A549 (cell line): ENCODE results near the gene OVAAL. TPM values are rescaled to one million over a fixed set of nuclear protein-coding genes. Genes with fewer than 3 reads are reported as not detected.

Source experiments
- ATAC-seq, 2 experiments: fragments of 200-7000 bp in 1 of 2; fragments of >200 bp in 1 of 2; cut with Nextera tagmentation in 1 of 2; cut with Tn5 transposase in 1 of 2; 3 replicates each; pipeline versions ENCODE4 v1.8.0 to v1.9.1; 2018 to 2020; ENCODE audit warnings: mild to moderate bottlenecking in 1 of 2, moderate library complexity in 1 of 2
- CTCF ChIA-PET: fragments of 300-600 bp; sonication (Branson Sonifier 250); formaldehyde crosslinking; extraction: SDS; loops from one replicate; lab custom pipeline; 2021; ENCODE audit warnings: antibody characterized with exemption, inconsistent platforms; lab: Yijun Ruan, JAX
- POLR2A ChIA-PET: fragments of 350-600 bp; formaldehyde crosslinking; extraction: SDS; loops from one replicate; lab custom pipeline; 2021; ENCODE audit warnings: antibody characterized with exemption, inconsistent platforms; lab: Yijun Ruan, JAX
- DNase-seq, 2 experiments: peaks; one replicate each; pipeline versions ENCODE4 v3.0.0 to v3.0.0-alpha.2; 2011 to 2016; ENCODE audit warnings: low read depth in 1 of 2, low spot score in 1 of 2
- FAIRE-seq: peaks from 2 replicates; lab custom pipeline; 2011; peaks lifted over from hg19 to GRCh38; lab: Jason Lieb, UNC
- H3K27ac ChIP-seq, 2 experiments: fragments of >200 bp; sonication (Bioruptor Twin); formaldehyde crosslinking; 3 replicates each; pipeline ENCODE4 v1.5.1; 2016 to 2017
- H3K4me1 ChIP-seq: fragments of >200 bp; sonication (Bioruptor Twin); formaldehyde crosslinking; 3 replicates; pipeline ENCODE4 v1.6.1; 2016
- H3K4me2 ChIP-seq: fragments of >200 bp; sonication (Bioruptor Twin); formaldehyde crosslinking; 3 replicates; pipeline ENCODE4 v1.6.1; 2016
- H3K4me3 ChIP-seq: fragments of >200 bp; sonication (Bioruptor Twin); formaldehyde crosslinking; 3 replicates; pipeline ENCODE4 v1.5.1; 2016
- H3K9me3 ChIP-seq: fragments of >200 bp; sonication (Bioruptor Twin); formaldehyde crosslinking; 3 replicates; pipeline ENCODE4 v1.6.1; 2016
- ATOH8 ChIP-seq: fragments of 250-450 bp; sonication (Bioruptor Pico); IDR thresholded peaks from 2 replicates; pipeline ENCODE4 v1.5.0; 2020; ENCODE audit warnings: low read depth, mild to moderate bottlenecking, moderate library complexity
- BCL3 ChIP-seq: fragments of >200 bp; sonication (Bioruptor Twin); formaldehyde crosslinking; IDR thresholded peaks from 3 replicates; pipeline ENCODE4 v1.6.1; 2016
- BHLHE40 ChIP-seq: IDR thresholded peaks from 2 replicates; pipeline ENCODE4 v1.6.1; 2012; ENCODE audit warnings: low read depth, low read length, inconsistent platforms
- CBX2 ChIP-seq: fragments of 200-600 bp; sonication (generic); IDR thresholded peaks from 2 replicates; pipeline ENCODE4 v1.6.1; 2016; ENCODE audit warnings: low read depth, mild to moderate bottlenecking, borderline replicate concordance
- CEBPB ChIP-seq, 2 experiments: fragments of >200 bp in 1 of 2; sonication (Bioruptor Twin) in 1 of 2; formaldehyde crosslinking in 1 of 2; IDR thresholded peaks; 2 replicates each; pipeline ENCODE4 v1.6.1; 2012 to 2016
- CHD2 ChIP-seq: fragments of 150-350 bp; IDR thresholded peaks from 2 replicates; pipeline ENCODE4 v1.6.1; 2014; ENCODE audit warnings: low read length; ENCODE audit not compliant: partially characterized antibody
- CHD4 ChIP-seq: fragments of 200-600 bp; sonication (generic); IDR thresholded peaks from 2 replicates; pipeline ENCODE4 v1.6.1; 2016; ENCODE audit warnings: antibody characterized with exemption, mild to moderate bottlenecking, borderline replicate concordance
- CTCF ChIP-seq: fragments of >200 bp; sonication (Bioruptor Twin); formaldehyde crosslinking; IDR thresholded peaks from 3 replicates; pipeline ENCODE4 v1.5.1; 2016
- EHF ChIP-seq: fragments of 250-450 bp; sonication (Bioruptor Pico); IDR thresholded peaks from 2 replicates; pipeline ENCODE4 v1.5.0; 2020; ENCODE audit warnings: mild to moderate bottlenecking
- EHMT2 ChIP-seq: fragments of 200-600 bp; sonication (generic); IDR thresholded peaks from 2 replicates; pipeline ENCODE4 v1.6.1; 2016; ENCODE audit warnings: antibody characterized with exemption, low read depth, mild to moderate bottlenecking, moderate library complexity
- GATA3 ChIP-seq: IDR thresholded peaks from 2 replicates; pipeline ENCODE4 v1.6.1; 2012; ENCODE audit warnings: borderline replicate concordance
- HOXA7 ChIP-seq: fragments of 250-450 bp; sonication (Bioruptor Pico); IDR thresholded peaks from 2 replicates; pipeline ENCODE4 v1.5.0; 2020; ENCODE audit warnings: mild to moderate bottlenecking, moderate library complexity
- JUNB ChIP-seq: fragments of >200 bp; sonication (Bioruptor Twin); formaldehyde crosslinking; IDR thresholded peaks from 2 replicates; pipeline ENCODE4 v1.6.1; 2016
- MAFK ChIP-seq: fragments of 450-650 bp; IDR thresholded peaks from 2 replicates; pipeline ENCODE4 v1.6.1; 2014; ENCODE audit not compliant: partially characterized antibody
- MAZ ChIP-seq: fragments of 150-350 bp; IDR thresholded peaks from 2 replicates; pipeline ENCODE4 v1.6.1; 2014; ENCODE audit warnings: antibody characterized with exemption, low read depth, low read length, borderline replicate concordance
- PHF8 ChIP-seq: fragments of 200-600 bp; sonication (generic); IDR thresholded peaks from 2 replicates; pipeline ENCODE4 v1.6.1; 2016; ENCODE audit warnings: low read depth, mild to moderate bottlenecking, antibody characterized with exemption, moderate library complexity, borderline replicate concordance
- POLR2A ChIP-seq: IDR thresholded peaks from 2 replicates; pipeline ENCODE4 v1.6.1; 2012; ENCODE audit warnings: mild to moderate bottlenecking, low read length
- RAD21 ChIP-seq, 2 experiments: fragments of >200 bp in 1 of 2; sonication (Bioruptor Twin) in 1 of 2; formaldehyde crosslinking in 1 of 2; IDR thresholded peaks in 1 of 2; conservative IDR thresholded peaks in 1 of 2; 2 replicates in 1 of 2; 3 replicates in 1 of 2; pipeline ENCODE4 v1.6.1; 2012 to 2018; ENCODE audit warnings: inconsistent platforms in 1 of 2
- RCOR1 ChIP-seq: fragments of 150-350 bp; IDR thresholded peaks from 2 replicates; pipeline ENCODE4 v1.6.1; 2014; ENCODE audit warnings: antibody characterized with exemption, low read length, low read depth
- RFX5 ChIP-seq: fragments of 450-650 bp; IDR thresholded peaks from 2 replicates; pipeline ENCODE4 v1.7.1; 2014; ENCODE audit warnings: antibody characterized with exemption, mild to moderate bottlenecking, moderate library complexity
- SMC3 ChIP-seq: fragments of >200 bp; sonication (Bioruptor Twin); formaldehyde crosslinking; IDR thresholded peaks from 3 replicates; pipeline ENCODE4 v1.6.1; 2018; ENCODE audit warnings: inconsistent platforms
- SREBF2 ChIP-seq: fragments of 450-650 bp; IDR thresholded peaks from 2 replicates; pipeline ENCODE4 v1.6.1; 2014; ENCODE audit warnings: mild to moderate bottlenecking, moderate library complexity
- TFCP2L1 ChIP-seq: fragments of 250-450 bp; sonication (Bioruptor Pico); IDR thresholded peaks from 2 replicates; pipeline ENCODE4 v1.5.0; 2021; ENCODE audit warnings: mild to moderate bottlenecking
- USF2 ChIP-seq: fragments of 450-650 bp; IDR thresholded peaks from 2 replicates; pipeline ENCODE4 v1.6.1; 2014; ENCODE audit warnings: antibody characterized with exemption
- WGBS: methylation state at CpG from one replicate; pipeline ENCODE4 v1.1.6; 2017; ENCODE audit errors: missing lambda C conversion rate; 5-methylcytosine and 5-hydroxymethylcytosine counted together
- polyA plus RNA-seq, 4 experiments: library from polyadenylated mRNA; depleted of rRNA in 3 of 4; stranded (reverse); fragments of >200 nt; fragmentation: RNase III in 1 of 4; extraction: RNeasy Plus Mini Kit Qiagen cat#74134 plus additional on column Dnase treatment in 1 of 4; gene quantifications; 2 replicates in 3 of 4; 3 replicates in 1 of 4; pipeline ENCODE4 v1.2.3, GENCODE V29; 2011 to 2017

OVAAL gene
- polyA plus RNA-seq, 2 of the 4 experiments (the other 2 are of a cell fraction): 0.08 TPM; not detected in 1

GRCh38 chr1:180513531-180513930 lies 45.2 kb upstream of the OVAAL start:
- ATAC-seq (no peak), FAIRE-seq (no peak), DNase-seq (no peak)
- Histone ChIP-seq H3K27ac (no peak overlapping the region), H3K9me3 (no peaks in the 10 kb centered on the region), H3K4me2 (no peak overlapping the region), H3K4me3 (no peak overlapping the region), H3K4me1 (peaks cover 12% of the 10 kb centered on the region)
- 89% methylated on average over 6 of the region's 6 CpGs for WGBS
- ChIA-PET POLR2A (interaction anchor here (1.3 kb wide), 1 partner anchor 11 kb away, joined by 3 read pairs; the partner anchor contains the start of gene ACBD6), CTCF (interaction anchor here (1.0 to 10.9 kb wide), 3 partner anchors 9 to 489 kb away, joined by 3 to 145 read pairs (median 42); partner anchors contain the start of gene ACBD6)
- TF ChIP-seq EHF (CRISPR knock-in tag) (no peak), JUNB (no peak), POLR2A (no peak), MAFK (no peak)

GRCh38 chr1:180515364-180515763 lies 43.4 kb upstream of the OVAAL start:
- TF ChIP-seq SMC3: no peak
- TF ChIP-seq USF2: no peak
- no peak for TF ChIP-seq PHF8
- TF ChIP-seq BCL3: no peak
- no peak for TF ChIP-seq ATOH8
- TF ChIP-seq HOXA7 (CRISPR knock-in tag): no peak
- no peak for TF ChIP-seq RCOR1
- TF ChIP-seq CHD4: no peak
- no peak for TF ChIP-seq SREBF2
- TF ChIP-seq MAZ: no peak
- TF ChIP-seq EHMT2: no peak
- no peak for TF ChIP-seq CBX2
- no peak for TF ChIP-seq RFX5
- TF ChIP-seq TFCP2L1 (CRISPR knock-in tag): no peak
- no peak for TF ChIP-seq GATA3
- no peak for TF ChIP-seq BHLHE40
- ChIA-PET CTCF (interaction anchor here (0.8 to 10.9 kb wide), 41 partner anchors 8 to 651 kb away, joined by 3 to 145 read pairs (median 5); partner anchors contain the start of genes ACBD6 and XPR1), POLR2A (interaction anchor here (2.4 kb wide), 1 partner anchor 13 kb away, joined by 18 read pairs; the partner anchor contains the start of gene ACBD6)
- no peak overlapping the region for H3K4me3 ChIP-seq
- H3K4me1 ChIP-seq: peaks cover 12% of the 10 kb centered on the region
- peak overlapping the region; percentile 51 for H3K4me2 ChIP-seq
- ATAC-seq: peak in 1 of 2 experiments; percentile 12; a peak in 2 of 6 replicates
- WGBS: 13% methylated on average over 3 of the region's 3 CpGs
- H3K27ac ChIP-seq: peak overlapping the region; percentile 49 to 52; a peak in 4 of 6 replicates
- FAIRE-seq: no peak
- H3K9me3 ChIP-seq: no peaks in the 10 kb centered on the region
- no peak for DNase-seq

- H3K4me3 ChIP-seq: no peak overlapping the region
- WGBS: 7% methylated on average over 8 of the region's 8 CpGs
- H3K4me2 ChIP-seq: peak overlapping the region; percentile 51
- peaks cover 12% of the 10 kb centered on the region for H3K4me1 ChIP-seq
- peak overlapping the region; percentile 74 to 75 for H3K27ac ChIP-seq
- peak; percentile 97 to 100 for ATAC-seq
- TF ChIP-seq RAD21 (conservative IDR thresholded peaks at IDR 0.05 in 1 of 2, IDR thresholded peaks at IDR 0.05 in 1 of 2) (peak; percentile 97 to 98), CHD2 (no peak), CEBPB (IDR thresholded peaks at IDR 0.05) (no peak), SMC3 (peak; percentile 96), CTCF (peak; percentile 95)
- peak; percentile 92 for FAIRE-seq
- H3K9me3 ChIP-seq: no peaks in the 10 kb centered on the region
- ChIA-PET CTCF (interaction anchor here (0.6 to 10.9 kb wide), 50 partner anchors 8 to 651 kb away, joined by 3 to 145 read pairs (median 4); partner anchors contain the start of genes ACBD6, OVAAL and XPR1), POLR2A (interaction anchor here (0.7 to 2.4 kb wide), 4 partner anchors 13 to 366 kb away, joined by 3 to 18 read pairs (median 3); partner anchors contain the start of genes ACBD6 and XPR1)
- peak; percentile 84 for DNase-seq
Measured at GRCh38 chr1:180515857-180516388, 42.8 kb upstream of the OVAAL start.
